MM.1S (cell line): ENCODE measurements around the gene ENTPD2.
A peak's percentile ranks its signal among the peaks of the same experiment; 100 is the strongest.

Experiments used
- DNase-seq: peaks from one replicate; pipeline ENCODE4 v3.0.0-alpha.2; 2015
- H2AFZ ChIP-seq: fragments of 300-600 bp; sonication (generic); 2 replicates; pipeline ENCODE4 v1.6.0; 2016; ENCODE audit warnings: antibody characterized with exemption, low read length
- H3F3A ChIP-seq: fragments of 300-600 bp; sonication (generic); 2 replicates; pipeline ENCODE4 v1.6.1; 2016; ENCODE audit warnings: mild to moderate bottlenecking, antibody characterized with exemption, low read length, moderate library complexity, mixed read lengths; ENCODE audit not compliant: insufficient read depth
- H3K27ac ChIP-seq: fragments of 300-600 bp; sonication (generic); 2 replicates; pipeline ENCODE4 v1.5.1; 2016; ENCODE audit warnings: mild to moderate bottlenecking, low read length
- H3K27me3 ChIP-seq: fragments of 300-600 bp; sonication (generic); replicated peaks from 2 replicates; pipeline ENCODE4 v1.6.0; 2016; ENCODE audit warnings: low read length; ENCODE audit not compliant: insufficient read depth
- H3K36me3 ChIP-seq: fragments of 300-600 bp; sonication (generic); replicated peaks from 2 replicates; pipeline ENCODE4 v1.6.1; 2016; ENCODE audit warnings: mild to moderate bottlenecking, low read length, mixed read lengths; ENCODE audit not compliant: insufficient read depth
- H3K4me1 ChIP-seq: fragments of 300-600 bp; sonication (generic); 2 replicates; pipeline ENCODE4 v1.6.1; 2016; ENCODE audit warnings: low read length, mixed read lengths
- H3K4me2 ChIP-seq: fragments of 300-600 bp; sonication (generic); 2 replicates; pipeline ENCODE4 v1.6.0; 2016; ENCODE audit warnings: low read depth, low read length
- H3K4me3 ChIP-seq: fragments of 300-600 bp; sonication (generic); 2 replicates; pipeline ENCODE4 v1.5.1; 2016; ENCODE audit warnings: low read length, mixed read lengths
- H3K79me2 ChIP-seq: fragments of 300-600 bp; sonication (generic); 2 replicates; pipeline ENCODE4 v1.6.1; 2016; ENCODE audit warnings: mixed run types, low read length, mixed read lengths
- H3K9ac ChIP-seq: fragments of 300-600 bp; sonication (generic); 2 replicates; pipeline ENCODE4 v1.6.1; 2016; ENCODE audit warnings: low read length, mixed read lengths
- H3K9me2 ChIP-seq: fragments of 300-600 bp; sonication (generic); replicated peaks from 2 replicates; pipeline ENCODE4 v1.6.1; 2016; ENCODE audit warnings: mild to moderate bottlenecking, low read length, mixed read lengths; ENCODE audit not compliant: insufficient read depth
- H3K9me3 ChIP-seq: fragments of 300-600 bp; sonication (generic); replicated peaks from 2 replicates; pipeline ENCODE4 v1.6.1; 2016; ENCODE audit warnings: mild to moderate bottlenecking, low read length, mixed read lengths; ENCODE audit not compliant: insufficient read depth
- H4K20me1 ChIP-seq: fragments of 300-600 bp; sonication (generic); 2 replicates; pipeline ENCODE4 v1.6.1; 2016; ENCODE audit warnings: mild to moderate bottlenecking, low read length, moderate library complexity, mixed read lengths; ENCODE audit not compliant: insufficient read depth
- EZH2 ChIP-seq: fragments of 300-600 bp; sonication (generic); optimal IDR thresholded peaks from 2 replicates; pipeline ENCODE3; 2017; ENCODE audit warnings: low read depth, mild to moderate bottlenecking, antibody characterized with exemption, low read length, mixed read lengths
- EZH2phosphoT487 ChIP-seq: fragments of 300-600 bp; sonication (generic); IDR thresholded peaks from 2 replicates; pipeline ENCODE4 v1.6.1; 2018; ENCODE audit warnings: antibody characterized with exemption, low read length
- TF ChIP-seq, protein P1 (sequence below): fragments of 300-600 bp; sonication (generic); IDR thresholded peaks from 2 replicates; pipeline ENCODE4 v1.5.1; 2016; ENCODE audit warnings: antibody characterized with exemption, low read length, mixed read lengths

Gene ENTPD2

DNA sequence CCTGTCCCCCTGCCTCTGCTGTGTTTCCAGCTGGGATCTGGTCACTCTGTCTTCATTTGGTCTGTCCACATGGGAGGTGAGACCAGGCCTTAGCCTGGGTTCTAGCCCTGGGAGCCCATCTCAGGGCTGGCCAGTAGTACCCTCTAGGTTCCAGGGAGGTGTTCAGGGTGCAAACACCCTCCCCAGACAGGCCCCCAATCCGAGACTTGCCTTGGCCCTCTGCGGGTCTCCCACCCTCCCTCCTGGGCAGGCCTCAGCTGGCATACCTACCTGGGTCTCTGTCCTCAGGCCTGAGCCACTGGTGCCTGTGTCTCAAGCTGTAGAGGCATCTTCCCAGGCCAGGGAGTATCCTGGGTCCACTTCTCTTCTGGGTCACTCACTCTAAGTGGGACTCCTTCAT is 17.4 kb upstream of the ENTPD2 start:
- Histone ChIP-seq H3K79me2 (peaks cover 23% of the 10 kb centered on the region), H3K9ac (peak overlapping the region; percentile 67; the same call in 1 of the 2 replicates), H3K4me3 (peak overlapping the region; percentile 72), H3K9me3 (no peaks in the 10 kb centered on the region), H3K36me3 (no peaks in the 10 kb centered on the region), H3F3A (peaks cover 11% of the 10 kb centered on the region), H3K4me2 (peak overlapping the region; percentile 99), H3K27ac (peak overlapping the region; percentile 46; the same call in 1 of the 2 replicates), H3K27me3 (no peaks in the 10 kb centered on the region), H2AFZ (peak overlapping the region; percentile 91), H3K9me2 (no peaks in the 10 kb centered on the region), H4K20me1 (0 out of 2 replicates have a peak, but pooled peaks cover 3% of the 10 kb centered on the region), H3K4me1 (peaks cover 24% of the 10 kb centered on the region)
- DNase-seq = no peak
- TF ChIP-seq EZH2 (no peak), EZH2phosphoT487 (no peak)
- TF ChIP-seq, protein P1, sequence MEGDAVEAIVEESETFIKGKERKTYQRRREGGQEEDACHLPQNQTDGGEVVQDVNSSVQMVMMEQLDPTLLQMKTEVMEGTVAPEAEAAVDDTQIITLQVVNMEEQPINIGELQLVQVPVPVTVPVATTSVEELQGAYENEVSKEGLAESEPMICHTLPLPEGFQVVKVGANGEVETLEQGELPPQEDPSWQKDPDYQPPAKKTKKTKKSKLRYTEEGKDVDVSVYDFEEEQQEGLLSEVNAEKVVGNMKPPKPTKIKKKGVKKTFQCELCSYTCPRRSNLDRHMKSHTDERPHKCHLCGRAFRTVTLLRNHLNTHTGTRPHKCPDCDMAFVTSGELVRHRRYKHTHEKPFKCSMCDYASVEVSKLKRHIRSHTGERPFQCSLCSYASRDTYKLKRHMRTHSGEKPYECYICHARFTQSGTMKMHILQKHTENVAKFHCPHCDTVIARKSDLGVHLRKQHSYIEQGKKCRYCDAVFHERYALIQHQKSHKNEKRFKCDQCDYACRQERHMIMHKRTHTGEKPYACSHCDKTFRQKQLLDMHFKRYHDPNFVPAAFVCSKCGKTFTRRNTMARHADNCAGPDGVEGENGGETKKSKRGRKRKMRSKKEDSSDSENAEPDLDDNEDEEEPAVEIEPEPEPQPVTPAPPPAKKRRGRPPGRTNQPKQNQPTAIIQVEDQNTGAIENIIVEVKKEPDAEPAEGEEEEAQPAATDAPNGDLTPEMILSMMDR = no peak

DNA sequence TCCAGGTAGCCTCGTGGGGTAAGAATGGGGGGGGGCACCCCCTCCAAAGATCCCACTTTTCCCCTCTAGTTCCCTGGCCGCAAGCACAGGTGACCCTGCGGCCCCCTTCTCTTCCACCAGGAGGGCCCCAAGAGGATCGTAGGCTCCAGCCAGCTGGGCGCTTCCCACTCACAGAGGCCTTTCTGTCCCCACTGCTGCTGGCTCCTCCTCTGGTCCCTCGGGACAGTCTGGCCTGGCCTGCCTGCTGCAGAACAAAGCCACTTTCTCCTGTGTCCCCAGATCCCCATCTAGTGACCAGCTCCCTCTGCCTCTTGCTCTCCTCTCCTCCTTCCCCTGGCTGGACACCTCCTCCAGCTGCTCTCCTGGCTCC is 17.0 kb upstream of the ENTPD2 start:
- Histone ChIP-seq H3K36me3 (no peaks in the 10 kb centered on the region), H3K27ac (peak overlapping the region; percentile 46; the same call in 1 of the 2 replicates), H2AFZ (peak overlapping the region; percentile 91), H3K4me2 (peak overlapping the region; percentile 99), H3K4me3 (peak overlapping the region; percentile 72), H3K79me2 (peaks cover 27% of the 10 kb centered on the region), H3F3A (peaks cover 10% of the 10 kb centered on the region), H4K20me1 (0 out of 2 replicates have a peak, but pooled peaks cover 3% of the 10 kb centered on the region), H3K9me3 (no peaks in the 10 kb centered on the region), H3K27me3 (no peaks in the 10 kb centered on the region), H3K4me1 (peaks cover 24% of the 10 kb centered on the region), H3K9me2 (no peaks in the 10 kb centered on the region), H3K9ac (peak overlapping the region; percentile 67; the same call in 1 of the 2 replicates)
- no peak for TF ChIP-seq EZH2phosphoT487
- TF ChIP-seq EZH2 = no peak
- TF ChIP-seq, protein P1 = no peak
- DNase-seq = no peak

DNA sequence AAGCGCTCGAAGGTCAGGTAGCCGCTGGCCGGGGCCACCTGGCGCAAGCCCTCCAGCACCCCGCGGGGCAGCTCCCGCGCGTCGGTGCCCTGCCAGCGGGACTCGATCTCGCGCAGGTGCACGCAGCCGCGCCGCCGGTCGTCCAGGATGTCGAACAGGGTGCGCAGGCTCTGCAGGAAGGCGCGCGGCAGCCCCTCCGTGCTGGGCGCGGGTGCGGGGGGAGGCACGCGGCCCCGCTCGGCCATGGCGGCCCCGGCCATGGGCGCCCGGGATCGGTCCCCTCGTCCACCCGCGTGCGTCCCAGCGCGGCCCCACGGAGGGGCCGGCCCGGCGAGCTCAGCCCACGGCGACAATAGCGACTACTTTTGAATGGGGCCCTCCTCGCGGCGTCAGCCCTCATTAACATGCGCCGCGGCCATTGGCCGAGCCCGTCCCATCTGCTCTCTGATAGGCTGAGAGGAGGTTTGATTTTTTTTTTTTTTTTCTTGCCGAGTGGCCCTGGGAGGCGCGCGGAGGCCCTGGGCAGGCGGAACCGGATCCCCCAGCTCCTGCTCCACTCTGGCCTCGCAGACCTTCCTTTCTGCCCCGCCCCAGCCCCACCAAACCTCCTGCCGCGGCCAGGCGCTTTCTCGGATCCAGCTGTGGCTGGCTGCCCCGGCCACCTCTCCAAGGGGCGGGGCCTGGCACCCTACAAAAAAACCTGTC is 16.5 kb upstream of the ENTPD2 start, which contains the start of gene SAPCD2:
Gene SAPCD2, minus strand, starts transcription at position 357 of the 705 bp plus-strand sequence. Its CDS starts 97 bp downstream, at position 260.
- Histone ChIP-seq H3K36me3 (no peaks in the 10 kb centered on the region), H3K79me2 (peaks cover 29% of the 10 kb centered on the region), H3K9me2 (no peaks in the 10 kb centered on the region), H3K4me2 (peak within 1 kb of the TSS; percentile 99), H4K20me1 (0 out of 2 replicates have a peak, but pooled peaks cover 3% of the 10 kb centered on the region), H3K9me3 (no peaks in the 10 kb centered on the region), H3F3A (peaks cover 10% of the 10 kb centered on the region), H3K4me3 (peak within 1 kb of the TSS; percentile 86), H3K9ac (peak within 1 kb of the TSS; percentile 67; the same call in 1 of the 2 replicates), H3K27me3 (no peaks in the 10 kb centered on the region), H3K27ac (peak within 1 kb of the TSS; percentile 46; the same call in 1 of the 2 replicates), H2AFZ (peak within 1 kb of the TSS; percentile 91), H3K4me1 (peaks cover 24% of the 10 kb centered on the region)
- no peak for TF ChIP-seq EZH2
- TF ChIP-seq, protein P1 = no peak
- no peak for TF ChIP-seq EZH2phosphoT487
- peak; percentile 94 for DNase-seq
